Jurkat, Clone E6-1 (cell line): Measurements from ENCODE around the gene COPRS.
"Not testable (repeated sequence)": the region's sequence is repeated elsewhere in the genome, so short reads cannot be mapped to it uniquely, and the experiment has no call there.

Experiments used
- DNase-seq: peaks from one replicate; pipeline ENCODE4 v3.0.0-alpha.2; 2011; ENCODE audit warnings: low read depth, low spot score
- H3K4me3 ChIP-seq: 2 replicates; pipeline ENCODE4 v1.5.1; 2011; ENCODE audit warnings: mild to moderate bottlenecking, low read length, control low read depth, moderate library complexity

COPRS gene

GRCh38 chr17:31854672-31855071 is 4.4 kb downstream of the COPRS start:
- no peak for DNase-seq
- no peak overlapping the region for H3K4me3 ChIP-seq

- H3K4me3 ChIP-seq: no peak overlapping the region
- no peak for DNase-seq
These were observed 5.1 kb downstream of the COPRS start for GRCh38 chr17:31853911-31854470.

- no peak overlapping the region for H3K4me3 ChIP-seq
These were observed 13.8 kb downstream of the COPRS start for GRCh38 chr17:31845291-31845690.

GRCh38 chr17:31843070-31843745 is 15.8 kb downstream of the COPRS start:
- no peak for DNase-seq
- H3K4me3 ChIP-seq: no peak overlapping the region

More at GRCh38 chr17:31845291-31845690, 13.8 kb downstream of the COPRS start:
- DNase-seq: no peak

GRCh38 chr17:31842195-31843069 is 16.6 kb downstream of the COPRS start:
- no peak overlapping the region for H3K4me3 ChIP-seq
- DNase-seq: peak; percentile 64

- no peak for DNase-seq
- H3K4me3 ChIP-seq: no peak overlapping the region
These were observed 17.2 kb downstream of the COPRS start for GRCh38 chr17:31841850-31842194.

GRCh38 chr17:31838636-31839225 is 20.3 kb downstream of the COPRS start:
- no peak for DNase-seq
- H3K4me3 ChIP-seq: no peak overlapping the region

- DNase-seq: no peak
- no peak overlapping the region for H3K4me3 ChIP-seq
These were observed 23.1 kb downstream of the COPRS start for GRCh38 chr17:31835984-31836383.

GRCh38 chr17:31834448-31834847 is 24.6 kb downstream of the COPRS start:
- peak; percentile 50 for DNase-seq
- no peak overlapping the region for H3K4me3 ChIP-seq

GRCh38 chr17:31832746-31833145 is 26.3 kb downstream of the COPRS start:
- DNase-seq: no peak
- no peak overlapping the region for H3K4me3 ChIP-seq

- no peak for DNase-seq
- no peak overlapping the region for H3K4me3 ChIP-seq
These were observed 27.8 kb downstream of the COPRS start for GRCh38 chr17:31830971-31831858.

GRCh38 chr17:31829649-31830048 is 29.4 kb downstream of the COPRS start:
- no peak for DNase-seq
- H3K4me3 ChIP-seq: no peak overlapping the region

- not testable (repeated sequence) for DNase-seq, H3K4me3 ChIP-seq
These were observed 30.1 kb downstream of the COPRS start for GRCh38 chr17:31828955-31829354.

GRCh38 chr17:31825961-31826691 is 32.9 kb downstream of the COPRS start:
- no peak overlapping the region for H3K4me3 ChIP-seq
- DNase-seq: peak; percentile 47

- no peak overlapping the region for H3K4me3 ChIP-seq
- DNase-seq: no peak
These were observed 34.2 kb downstream of the COPRS start for GRCh38 chr17:31824766-31825360.

- no peak for DNase-seq
- no peak overlapping the region for H3K4me3 ChIP-seq
These were observed 36.0 kb downstream of the COPRS start for GRCh38 chr17:31823014-31823413.

- H3K4me3 ChIP-seq: no peak overlapping the region
These were observed 38.2 kb downstream of the COPRS start for GRCh38 chr17:31820691-31821435.

More at GRCh38 chr17:31820691-31821435, 38.2 kb downstream of the COPRS start:
- no peak for DNase-seq
